Measurements from ENCODE around the gene EMP3. TPM values are rescaled to one million over a fixed set of nuclear protein-coding genes. Genes with fewer than 3 reads are reported as not detected.

Gene EMP3
- total and polyA plus RNA-seq, 9 of the 15 experiments (the other 6 are each of a cell fraction or from before 2014, with no cell fraction given), result 123 to 386 (median 296) TPM

DNA sequence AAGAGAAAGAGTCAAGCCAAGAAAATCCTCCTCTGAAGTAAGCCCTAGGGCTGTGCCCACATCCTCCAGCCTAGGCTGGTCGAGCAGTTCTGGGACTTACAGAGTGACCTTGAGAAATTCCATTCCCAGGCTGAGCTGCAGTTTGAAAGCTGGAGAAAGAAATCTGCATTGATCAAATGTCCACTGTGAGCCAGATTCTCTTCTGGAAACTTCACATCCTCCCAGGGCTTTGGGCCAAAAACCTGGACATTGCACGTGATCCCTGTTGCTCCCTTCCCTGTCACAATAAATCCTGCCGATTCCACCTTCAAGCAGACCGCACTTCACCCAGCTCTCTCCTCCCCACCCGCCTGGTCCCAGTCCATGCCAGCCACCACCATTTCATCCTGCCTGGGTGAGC lies 22.7 kb downstream of the EMP3 start:
- peak overlapping the region in 1 of 2 experiments; percentile 61; a peak in 1 of 4 replicates for H3K9ac ChIP-seq (ENCODE audit: insufficient read depth in 1 of 2, low read depth in 2 of 2, low read length in 2 of 2)
- 50% methylated on average over 4 of the region's 5 CpGs for WGBS (ENCODE audit: insufficient coverage, low coverage, missing lambda C conversion rate)
- no peak overlapping the region for H3K27ac ChIP-seq (ENCODE audit: extremely low read depth, low read depth, low read length)
- no peaks in the 10 kb centered on the region for H3K36me3 ChIP-seq (ENCODE audit: control insufficient read depth, insufficient read depth, low read length)
- BruUV-seq (replicated peaks), result no TSS peak
- no peaks in the 10 kb centered on the region for H4K20me1 ChIP-seq (replicated peaks; ENCODE audit: control insufficient read depth, insufficient read depth, low read length)
- DNase-seq (ENCODE audit: extremely low read depth in 1 of 4, low spot score in 3 of 4) (no peak), ATAC-seq (no peak), FAIRE-seq (no peak)
- peaks cover 0 to 11% of the 10 kb centered on the region in 2 experiments; a peak in 3 of 5 replicates for H3K4me1 ChIP-seq (replicated peaks in 1 of 2; ENCODE audit: control insufficient read depth in 2 of 2, insufficient read depth in 2 of 2, low read length in 2 of 2)
- H2AFZ ChIP-seq (ENCODE audit: low read depth, low read length), result no peak overlapping the region
- H3K9me1 ChIP-seq (ENCODE audit: control insufficient read depth, insufficient read depth, low read length), result no peaks in the 10 kb centered on the region
- POLR2A ChIA-PET, result interaction anchor here (0.6 to 0.9 kb wide), 2 partner anchors 15 to 39 kb away, joined by 3 read pairs; partner anchors contain the start of gene TMEM143
- in situ Hi-C loops (cut with MboI), result loop anchor here (5.0 kb wide), 1 partner anchor 46 kb away; no protein-coding TSS in a partner anchor
- H3K4me3 ChIP-seq, result no peak overlapping the region
- TF ChIP-seq RFX5 (IDR thresholded peaks at IDR 0.05; ENCODE audit: low read depth, low read length) (no peak), RCOR1 (IDR thresholded peaks at IDR 0.05; ENCODE audit: borderline replicate concordance in 1 of 2, low read depth in 2 of 2, low read length in 2 of 2) (no peak), ZNF586 (CRISPR knock-in tag; conservative IDR thresholded peaks at IDR 0.05) (no peak), POLR2H (tag; IDR thresholded peaks at IDR 0.05; ENCODE audit: low read depth) (no peak), TGIF2 (CRISPR knock-in tag; IDR thresholded peaks at IDR 0.05) (no peak), STAT5B (CRISPR knock-in tag; IDR thresholded peaks at IDR 0.05) (no peak)
- no peaks in the 10 kb centered on the region for H3K9me3 ChIP-seq (replicated peaks; ENCODE audit: control insufficient read depth, insufficient read depth, low read depth, low read length)
- no peak overlapping the region for H3K4me2 ChIP-seq (ENCODE audit: insufficient read depth, low read length)
- CTCF ChIA-PET (ENCODE audit: low intra/inter-chr PET ratio), result interaction anchor here (0.7 kb wide), 1 partner anchor 82 kb away, joined by 5 read pairs; no protein-coding TSS in a partner anchor
- H3K79me2 ChIP-seq (ENCODE audit: control insufficient read depth, insufficient read depth, low read length), result no peaks in the 10 kb centered on the region
- H3K27me3 ChIP-seq (ENCODE audit: control insufficient read depth in 2 of 2, insufficient read depth in 2 of 2, low read length in 2 of 2), result no peaks in the 10 kb centered on the region
- intact Hi-C loops (cut with micrococcal nuclease), result no loop called here

DNA sequence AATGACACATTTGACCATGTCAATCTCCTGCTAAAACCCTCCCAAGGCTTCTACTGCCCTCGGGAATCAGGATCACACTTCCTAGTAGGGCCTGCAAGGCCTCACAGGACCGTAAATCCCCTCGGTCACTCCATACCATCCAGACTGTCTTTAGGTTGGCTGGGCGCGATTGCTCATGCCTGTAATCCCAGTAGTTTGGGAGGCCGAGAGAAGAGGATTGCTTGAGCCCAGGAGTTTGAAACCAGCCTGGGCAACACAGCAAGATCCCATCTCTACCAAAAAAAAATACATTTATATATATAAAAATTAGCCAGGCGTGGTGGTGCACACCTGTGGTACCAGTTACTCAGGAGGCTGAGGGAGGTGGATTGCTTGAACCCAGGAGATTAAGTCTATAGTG lies 23.4 kb downstream of the EMP3 start:
- Histone ChIP-seq H3K4me3 (no peak overlapping the region), H3K79me2 (ENCODE audit: control insufficient read depth, insufficient read depth, low read length) (no peaks in the 10 kb centered on the region), H3K27me3 (ENCODE audit: control insufficient read depth in 2 of 2, insufficient read depth in 2 of 2, low read length in 2 of 2) (no peaks in the 10 kb centered on the region), H3K36me3 (ENCODE audit: control insufficient read depth, insufficient read depth, low read length) (no peaks in the 10 kb centered on the region), H3K4me2 (ENCODE audit: insufficient read depth, low read length) (no peak overlapping the region), H3K27ac (ENCODE audit: extremely low read depth, low read depth, low read length) (no peak overlapping the region), H3K9ac (ENCODE audit: insufficient read depth in 1 of 2, low read depth in 2 of 2, low read length in 2 of 2) (no peak overlapping the region), H3K9me3 (replicated peaks; ENCODE audit: control insufficient read depth, insufficient read depth, low read depth, low read length) (no peaks in the 10 kb centered on the region), H2AFZ (ENCODE audit: low read depth, low read length) (no peak overlapping the region), H3K9me1 (ENCODE audit: control insufficient read depth, insufficient read depth, low read length) (no peaks in the 10 kb centered on the region), H3K4me1 (replicated peaks in 1 of 2; ENCODE audit: control insufficient read depth in 2 of 2, insufficient read depth in 2 of 2, low read length in 2 of 2) (peaks cover 3 to 8% of the 10 kb centered on the region in 2 experiments; a peak in 3 of 5 replicates), H4K20me1 (replicated peaks; ENCODE audit: control insufficient read depth, insufficient read depth, low read length) (no peaks in the 10 kb centered on the region)
- in situ Hi-C loops (cut with MboI) (loop anchor here (5.0 kb wide), 1 partner anchor 46 kb away; no protein-coding TSS in a partner anchor), intact Hi-C loops (cut with micrococcal nuclease) (no loop called here)
- no peak for DNase-seq (ENCODE audit: extremely low read depth in 1 of 4, low spot score in 3 of 4)
- ChIA-PET POLR2A (interaction anchor here (0.6 kb wide), 1 partner anchor 40 kb away, joined by 3 read pairs; no protein-coding TSS in a partner anchor), CTCF (ENCODE audit: low intra/inter-chr PET ratio) (no interaction called here)
- 81% methylated on average over 7 of the region's 7 CpGs for WGBS (ENCODE audit: insufficient coverage, low coverage, missing lambda C conversion rate)
- no peak for TF ChIP-seq SMARCB1 (IDR thresholded peaks at IDR 0.05; ENCODE audit: insufficient read length, low read depth)
- peak; percentile 85 for TF ChIP-seq ZNF121 (CRISPR knock-in tag; conservative IDR thresholded peaks at IDR 0.05)
- no peak for FAIRE-seq
- BruUV-seq (replicated peaks), result no TSS peak
- ATAC-seq, result no peak

Data from K562 (cell line).